HEK293T (cell line): ENCODE data around the gene DIDO1.

Source experiments
- CTCF ChIA-PET: fragments of 350-600 bp; formaldehyde crosslinking; extraction: SDS; loops from one replicate; lab custom pipeline; 2021; ENCODE audit warnings: antibody characterized with exemption, inconsistent platforms; lab: Yijun Ruan, JAX
- POLR2A ChIA-PET: fragments of 350-600 bp; formaldehyde crosslinking; extraction: SDS; loops from one replicate; lab custom pipeline; 2020; ENCODE audit warnings: antibody characterized with exemption, inconsistent platforms; lab: Yijun Ruan, JAX
- DNase-seq: peaks from one replicate; pipeline ENCODE4 v3.0.0; 2012; ENCODE audit warnings: mixed read lengths; ENCODE audit errors: extremely low spot score
- ARNT ChIP-seq: fragments of 450-650 bp; IDR thresholded peaks from 2 replicates; pipeline ENCODE4 v1.6.1; 2017; ENCODE audit warnings: mild to moderate bottlenecking
- BHLHE40 ChIP-seq: fragments of 450-650 bp; IDR thresholded peaks from 2 replicates; pipeline ENCODE4 v1.6.1; 2016; ENCODE audit warnings: mild to moderate bottlenecking, moderate library complexity, borderline replicate concordance
- CTBP1 ChIP-seq: fragments of 450-650 bp; IDR thresholded peaks from 2 replicates; pipeline ENCODE4 v1.6.1; 2016; ENCODE audit warnings: borderline replicate concordance
- ELF4 ChIP-seq: fragments of 450-650 bp; IDR thresholded peaks from 2 replicates; pipeline ENCODE4 v1.6.1; 2017; ENCODE audit warnings: antibody characterized with exemption
- FOXA1 ChIP-seq: fragments of 450-650 bp; IDR thresholded peaks from 2 replicates; pipeline ENCODE4 v1.6.1; 2016; ENCODE audit warnings: mild to moderate bottlenecking
- FOXK2 ChIP-seq: fragments of 450-650 bp; IDR thresholded peaks from 2 replicates; pipeline ENCODE4 v1.6.1; 2016; ENCODE audit warnings: mild to moderate bottlenecking
- FOXM1 ChIP-seq: fragments of 450-650 bp; IDR thresholded peaks from 2 replicates; pipeline ENCODE4 v1.6.1; 2017; ENCODE audit warnings: mild to moderate bottlenecking, borderline replicate concordance
- HDGF ChIP-seq: fragments of 450-650 bp; IDR thresholded peaks from 2 replicates; pipeline ENCODE4 v1.6.1; 2017; ENCODE audit warnings: antibody characterized with exemption, borderline replicate concordance
- L3MBTL2 ChIP-seq: fragments of 450-650 bp; conservative IDR thresholded peaks from 2 replicates; pipeline ENCODE4 v1.6.1; 2016; ENCODE audit warnings: mild to moderate bottlenecking
- LEF1 ChIP-seq: fragments of 450-650 bp; IDR thresholded peaks from 2 replicates; pipeline ENCODE4 v1.6.1; 2017; ENCODE audit warnings: mild to moderate bottlenecking, borderline replicate concordance
- NFRKB ChIP-seq: fragments of 450-650 bp; IDR thresholded peaks from 2 replicates; pipeline ENCODE4 v1.6.1; 2016; ENCODE audit warnings: mild to moderate bottlenecking, moderate library complexity
- PKNOX1 ChIP-seq: fragments of 450-650 bp; IDR thresholded peaks from 2 replicates; pipeline ENCODE4 v1.6.1; 2016
- SP1 ChIP-seq: fragments of 450-650 bp; IDR thresholded peaks from 2 replicates; pipeline ENCODE4 v1.6.1; 2017
- SUZ12 ChIP-seq: fragments of 450-650 bp; IDR thresholded peaks from 2 replicates; pipeline ENCODE4 v1.6.1; 2016; ENCODE audit warnings: mild to moderate bottlenecking
- TARDBP ChIP-seq: fragments of 450-650 bp; IDR thresholded peaks from 2 replicates; pipeline ENCODE4 v1.6.1; 2016
- ZNF384 ChIP-seq: fragments of 450-650 bp; IDR thresholded peaks from 2 replicates; pipeline ENCODE4 v1.6.1; 2016

DIDO1 gene

GRCh38 chr20:62831854-62832211 lies 94.5 kb downstream of the DIDO1 start:
- TF ChIP-seq CTBP1 (no peak), SUZ12 (no peak), ZNF384 (no peak)
- POLR2A ChIA-PET: interaction anchor here (0.6 to 1.2 kb wide), 2 partner anchors 13 to 30 kb away, joined by 3 read pairs; partner anchors contain the start of gene TCFL5
- CTCF ChIA-PET: interaction anchor here (0.9 to 2.2 kb wide), 2 partner anchors 9 to 16 kb away, joined by 3 to 10 read pairs; no protein-coding TSS in a partner anchor
- DNase-seq: no peak

- TF ChIP-seq CTBP1 (no peak), TARDBP (no peak), HDGF (no peak), ARNT (no peak), FOXA1 (no peak), L3MBTL2 (no peak), ZNF384 (no peak), BHLHE40 (no peak), FOXM1 (no peak), SP1 (no peak), FOXK2 (no peak), NFRKB (no peak), LEF1 (no peak), PKNOX1 (no peak), SUZ12 (no peak), ELF4 (no peak)
- no peak for DNase-seq
- POLR2A ChIA-PET: interaction anchor here (1.2 kb wide), 1 partner anchor 30 kb away, joined by 3 read pairs; the partner anchor contains the start of gene TCFL5
- CTCF ChIA-PET: interaction anchor here (0.9 to 2.2 kb wide), 2 partner anchors 9 to 16 kb away, joined by 3 to 10 read pairs; no protein-coding TSS in a partner anchor
These were observed 94.9 kb downstream of the DIDO1 start for GRCh38 chr20:62831361-62831788.

- DNase-seq: no peak
- CTCF ChIA-PET: no interaction called here
- POLR2A ChIA-PET: no interaction called here
- no peak for TF ChIP-seq BHLHE40
- no peak for TF ChIP-seq ELF4
- no peak for TF ChIP-seq NFRKB
- TF ChIP-seq FOXM1: no peak
- TF ChIP-seq PKNOX1: no peak
- no peak for TF ChIP-seq LEF1
- TF ChIP-seq HDGF: no peak
- TF ChIP-seq FOXA1: no peak
These were observed 95.5 kb downstream of the DIDO1 start for GRCh38 chr20:62830821-62831220.

GRCh38 chr20:62830251-62830650 lies 96.1 kb downstream of the DIDO1 start:
- no peak for TF ChIP-seq LEF1
- ChIA-PET POLR2A (no interaction called here), CTCF (no interaction called here)
- no peak for DNase-seq

GRCh38 chr20:62829231-62830230 lies 96.8 kb downstream of the DIDO1 start:
- ChIA-PET CTCF (no interaction called here), POLR2A (no interaction called here)
- TF ChIP-seq PKNOX1 (no peak), NFRKB (no peak), TARDBP (no peak)
- no peak for DNase-seq

GRCh38 chr20:62828511-62829230 lies 97.6 kb downstream of the DIDO1 start:
- POLR2A ChIA-PET: no interaction called here

More at GRCh38 chr20:62828511-62829230, 97.6 kb downstream of the DIDO1 start:
- TF ChIP-seq HDGF (no peak), TARDBP (no peak), FOXK2 (no peak), SP1 (no peak), ZNF384 (no peak), PKNOX1 (no peak)
- DNase-seq: no peak
- CTCF ChIA-PET: no interaction called here
